Peyer's patch (tissue), 4 donors: ENCODE measurements around the gene MAG. TPM values are rescaled to one million over a fixed set of nuclear protein-coding genes. Genes with fewer than 3 reads are reported as not detected.
A peak's percentile ranks its signal among the peaks of the same experiment; 100 is the strongest.

Source experiments
- DNase-seq, 3 donors: peaks; one replicate each; pipeline ENCODE4 v3.0.0-alpha.2; 2017 to 2019
- H3K27ac ChIP-seq, 4 donors: fragments of 200-600 bp; sonication (generic); one replicate each; pipeline ENCODE4 v1.5.1; 2016 to 2019
- H3K27me3 ChIP-seq, 2 donors: fragments of 200-600 bp; sonication (generic); one replicate each; pipeline ENCODE4 v1.5.1; 2019
- H3K36me3 ChIP-seq, 3 donors: fragments of 200-600 bp; sonication (generic); one replicate each; pipeline ENCODE4 v1.5.1; 2016 to 2019
- H3K4me1 ChIP-seq, 4 donors: fragments of 200-600 bp; sonication (generic); one replicate each; pipeline ENCODE4 v1.5.1; 2016 to 2019
- H3K4me3 ChIP-seq, 4 donors: fragments of 200-600 bp; sonication (generic); 1 replicate in 3 of 4; 2 replicates in 1 of 4; pipeline ENCODE4 v1.5.1; 2016 to 2019; ENCODE audit warnings: mild to moderate bottlenecking in 1 of 4
- H3K9me3 ChIP-seq, 4 donors: fragments of 200-600 bp; sonication (generic); one replicate each; pipeline ENCODE4 v1.5.1; 2016 to 2019; ENCODE audit warnings: mild to moderate bottlenecking in 1 of 4
- CTCF ChIP-seq, 6 experiments: fragments of 450-650 bp in 4 of 6; fragments of 200-600 bp in 2 of 6; sonication (generic) in 1 of 6; IDR thresholded peaks; one replicate each; pipeline ENCODE4 v1.5.1; 2017 to 2019; ENCODE audit warnings: antibody characterized with exemption in 6 of 6, mild to moderate bottlenecking in 3 of 6, moderate library complexity in 1 of 6
- POLR2A ChIP-seq, 2 donors: fragments of 450-650 bp; IDR thresholded peaks; one replicate each; pipeline ENCODE4 v1.5.1; 2017; ENCODE audit warnings: antibody characterized with exemption in 2 of 2, mild to moderate bottlenecking in 2 of 2, moderate library complexity in 2 of 2
- total RNA-seq, 4 donors: library from RNA; depleted of rRNA; stranded (reverse); fragments of >200 nt; gene quantifications; one replicate each; pipeline ENCODE4 v1.1.0, GENCODE V29; 2016

MAG gene
- total RNA-seq, 4 donors from 2014 or later = 3.8 TPM; not detected in 3

DNA sequence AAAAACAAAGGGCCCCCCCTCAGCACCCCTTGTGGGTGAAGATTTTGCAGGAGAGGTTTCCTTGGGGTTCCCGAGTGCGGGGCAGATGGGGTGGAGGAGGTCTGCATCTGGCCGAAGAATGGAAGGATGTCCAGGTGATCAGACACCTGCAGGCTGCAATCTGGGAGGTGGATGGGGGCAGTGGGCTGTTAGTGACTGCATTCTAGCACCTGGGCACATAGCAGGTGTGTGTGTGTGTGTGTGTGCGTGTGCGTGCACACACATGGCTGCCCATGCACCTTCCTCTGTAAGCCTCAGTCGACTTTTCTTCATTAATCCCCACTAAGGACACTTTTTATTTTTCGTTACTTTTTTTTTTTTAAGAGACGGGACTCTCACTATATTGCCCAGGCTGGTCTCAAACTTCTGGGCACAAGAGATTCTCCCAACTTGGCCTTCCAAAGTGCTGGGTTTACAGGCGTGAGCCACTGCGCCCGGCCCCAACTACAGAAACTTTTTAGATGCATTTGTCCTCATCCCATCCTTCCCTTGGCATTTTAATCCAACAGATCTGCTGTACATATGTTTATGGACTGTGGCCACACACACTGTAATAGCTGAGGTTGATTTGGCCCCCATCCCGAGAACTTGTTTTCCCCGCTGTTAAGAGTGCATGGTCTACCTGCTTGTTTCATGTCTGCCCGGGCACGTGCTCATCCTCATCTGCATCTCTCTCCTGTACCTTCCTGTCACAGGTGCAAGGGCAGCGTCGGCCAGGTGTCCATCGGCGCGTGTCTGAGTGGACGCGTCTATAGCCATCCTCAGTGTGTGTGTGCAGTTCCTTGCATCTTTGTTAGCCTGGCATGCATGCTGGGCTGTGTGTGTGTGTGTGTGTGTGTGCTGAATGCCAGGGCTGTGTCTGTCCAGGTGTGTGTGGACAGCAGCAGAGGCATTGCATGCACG is 731 bp downstream of the MAG start:
- Histone ChIP-seq H3K9me3 (no peaks in the 10 kb centered on the region), H3K36me3 (no peaks in the 10 kb centered on the region), H3K4me1 (peaks cover 0 to 5% (median 0%) of the 10 kb centered on the region in 4 donors), H3K27me3 (no peaks in the 10 kb centered on the region), H3K27ac (no peak overlapping the region), H3K4me3 (no peak overlapping the region)
- DNase-seq = no peak
- TF ChIP-seq CTCF (IDR thresholded peaks at IDR 0.05) = no peak
- TF ChIP-seq POLR2A (IDR thresholded peaks at IDR 0.05) = no peak

DNA sequence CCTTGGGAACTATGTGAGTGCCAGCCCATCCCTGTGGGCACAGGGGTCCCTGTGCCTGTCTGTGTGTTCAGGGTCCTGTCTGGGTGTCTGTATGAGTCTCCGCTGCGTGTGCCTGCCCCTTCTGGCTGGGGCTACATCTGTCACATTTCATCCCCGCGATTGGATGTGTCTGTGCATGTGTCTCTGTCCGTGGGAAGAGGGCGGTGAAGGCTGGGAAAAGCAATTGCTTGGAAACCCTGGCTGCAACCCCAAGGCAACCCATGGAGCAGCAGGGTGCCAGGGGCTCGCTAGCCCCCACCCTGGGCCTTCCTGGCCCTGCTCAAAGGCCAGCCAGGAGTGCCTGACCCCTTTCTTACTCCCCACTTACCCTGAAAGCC is 1.4 kb downstream of the MAG start:
- Histone ChIP-seq H3K36me3 (no peaks in the 10 kb centered on the region), H3K27me3 (no peaks in the 10 kb centered on the region), H3K4me3 (no peak overlapping the region), H3K9me3 (no peaks in the 10 kb centered on the region), H3K4me1 (peaks cover 0 to 5% (median 0%) of the 10 kb centered on the region in 4 donors), H3K27ac (no peak overlapping the region)
- no peak for DNase-seq
- TF ChIP-seq POLR2A (IDR thresholded peaks at IDR 0.05) (no peak), CTCF (IDR thresholded peaks at IDR 0.05) (no peak)

GRCh38 chr19:35293808-35294207 is 1.8 kb downstream of the MAG start:
- peaks cover 0 to 5% (median 0%) of the 10 kb centered on the region in 4 donors for H3K4me1 ChIP-seq
- H3K27ac ChIP-seq = no peak overlapping the region
- TF ChIP-seq POLR2A (IDR thresholded peaks at IDR 0.05) (no peak), CTCF (IDR thresholded peaks at IDR 0.05) (no peak)
- H3K27me3 ChIP-seq = no peaks in the 10 kb centered on the region
- H3K4me3 ChIP-seq = no peak overlapping the region
- no peaks in the 10 kb centered on the region for H3K36me3 ChIP-seq
- no peaks in the 10 kb centered on the region for H3K9me3 ChIP-seq
- DNase-seq = no peak

DNA sequence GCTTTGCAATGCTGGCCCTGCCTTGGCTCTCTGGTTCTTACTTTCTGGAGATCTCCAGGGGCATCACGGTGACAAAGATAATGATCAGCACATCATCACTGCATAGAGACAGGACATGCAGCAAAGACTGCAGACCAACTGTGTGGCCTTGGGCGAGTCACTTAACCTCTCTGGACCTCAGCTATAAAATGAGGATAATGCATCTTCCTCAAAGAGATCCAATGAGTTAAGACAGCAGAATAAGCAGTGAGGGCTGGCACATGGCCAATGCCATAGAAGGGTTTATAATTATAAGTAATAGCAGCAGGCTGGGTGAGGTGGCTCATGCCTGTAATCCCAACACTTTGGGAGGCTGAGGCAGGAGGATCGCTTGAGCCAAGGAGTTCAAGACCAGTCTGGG is 2.4 kb downstream of the MAG start:
- Histone ChIP-seq H3K4me3 (no peak overlapping the region), H3K4me1 (peaks cover 0 to 5% (median 0%) of the 10 kb centered on the region in 4 donors), H3K27ac (no peak overlapping the region), H3K36me3 (no peaks in the 10 kb centered on the region), H3K9me3 (no peaks in the 10 kb centered on the region), H3K27me3 (no peaks in the 10 kb centered on the region)
- TF ChIP-seq CTCF (IDR thresholded peaks at IDR 0.05) (no peak), POLR2A (IDR thresholded peaks at IDR 0.05) (no peak)
- DNase-seq = no peak

DNA sequence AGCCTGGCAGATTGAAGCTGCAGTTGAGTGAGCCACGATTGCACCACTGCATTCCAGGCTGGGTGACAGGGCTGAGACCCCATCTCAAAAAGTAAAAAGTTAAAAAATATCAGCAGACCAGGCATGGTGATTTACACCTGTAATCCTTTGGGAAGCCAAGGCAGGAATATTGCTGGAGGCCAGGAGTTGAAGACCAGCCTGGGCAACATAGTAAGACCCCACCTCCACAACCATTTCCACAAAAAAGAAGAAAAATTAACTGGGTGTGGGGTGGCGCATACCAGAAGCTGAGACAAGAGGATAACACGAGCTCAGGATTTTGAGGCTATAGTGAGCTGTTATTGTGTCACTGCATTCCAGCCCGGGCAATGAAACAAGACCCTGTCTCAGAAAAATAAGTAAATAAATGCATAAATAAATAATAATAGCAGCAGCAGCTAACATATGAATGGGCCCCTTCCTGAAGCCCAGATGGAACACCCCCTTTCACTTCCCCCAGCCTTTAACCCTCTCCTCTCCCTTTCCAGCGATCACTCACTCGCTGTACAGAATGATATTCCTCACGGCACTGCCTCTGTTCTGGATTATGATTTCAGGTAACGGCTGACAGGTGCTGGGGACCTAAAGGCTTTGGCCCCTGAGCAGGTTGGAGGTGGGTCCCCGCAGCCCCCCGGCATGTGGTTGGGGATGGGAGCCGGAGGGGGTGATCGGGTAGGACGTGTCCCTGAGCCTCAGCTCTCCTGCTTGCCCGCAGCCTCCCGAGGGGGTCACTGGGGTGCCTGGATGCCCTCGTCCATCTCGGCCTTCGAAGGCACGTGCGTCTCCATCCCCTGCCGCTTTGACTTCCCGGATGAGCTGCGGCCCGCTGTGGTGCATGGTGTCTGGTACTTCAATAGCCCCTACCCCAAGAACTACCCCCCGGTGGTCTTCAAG is 3.2 kb downstream of the MAG start:
- TF ChIP-seq POLR2A (IDR thresholded peaks at IDR 0.05) (no peak), CTCF (IDR thresholded peaks at IDR 0.05) (no peak)
- Histone ChIP-seq H3K36me3 (no peaks in the 10 kb centered on the region), H3K9me3 (no peaks in the 10 kb centered on the region), H3K4me1 (peaks cover 0 to 5% (median 0%) of the 10 kb centered on the region in 4 donors), H3K4me3 (peak overlapping the region in 1 of 4 donors; percentile 1), H3K27me3 (no peaks in the 10 kb centered on the region), H3K27ac (peak overlapping the region in 1 of 4 donors; percentile 53)
- no peak for DNase-seq
